SK-MEL-5 (cell line): ENCODE measurements around the gene SS18L1. TPM values are rescaled to one million over a fixed set of nuclear protein-coding genes. Genes with fewer than 3 reads are reported as not detected.

Source experiments
- DNase-seq: peaks from one replicate; pipeline ENCODE4 v3.0.0-alpha.2; 2016; ENCODE audit warnings: low read depth, low spot score
- in situ Hi-C: cut with HindIII; loops from 2 replicates; pipeline ENCODE4 v1.10.0; 2016; ENCODE audit warnings: low sequenced_read_pairs, high pct_unique_total_duplicates, low pct_unique_long_range_greater_than_20kb
- total RNA-seq: library from RNA; depleted of rRNA; stranded (reverse); fragments of >200 nt; shearing (Covaris generic); gene quantifications from 2 replicates; pipeline ENCODE4 v1.2.3, GENCODE V29; 2014

The SS18L1 gene
- total RNA-seq, 1 experiment from 2014 or later = 20.6 TPM

- no peak for DNase-seq
- in situ Hi-C loops = no loop called here
These were observed 77.3 kb downstream of the SS18L1 start for GRCh38 chr20:62220666-62221568.

GRCh38 chr20:62222266-62222850 is 78.8 kb downstream of the SS18L1 start:
- in situ Hi-C loops = no loop called here

DNA sequence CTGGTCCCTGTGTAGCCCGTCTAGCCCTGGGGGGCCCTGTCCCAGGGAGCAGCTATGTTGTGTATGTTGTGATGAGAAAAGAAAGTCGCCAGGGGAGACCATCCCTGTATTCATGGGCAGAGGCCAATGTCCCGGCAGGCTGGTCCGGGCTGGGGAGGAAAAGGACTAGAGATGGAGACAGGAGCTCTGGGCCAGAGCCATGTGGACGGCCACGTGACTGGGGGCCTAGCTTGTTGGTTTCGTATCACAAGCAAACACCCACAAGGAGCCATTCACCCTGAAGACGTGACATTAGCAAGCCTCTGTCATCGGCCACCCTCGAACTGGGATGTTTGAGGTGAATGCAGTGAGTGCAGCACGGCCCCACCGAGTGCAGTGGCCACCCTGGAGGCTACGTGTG is 79.4 kb downstream of the SS18L1 start:
- in situ Hi-C loops = no loop called here
- no peak for DNase-seq

More at GRCh38 chr20:62222266-62222850, 78.8 kb downstream of the SS18L1 start:
- DNase-seq = no peak

DNA sequence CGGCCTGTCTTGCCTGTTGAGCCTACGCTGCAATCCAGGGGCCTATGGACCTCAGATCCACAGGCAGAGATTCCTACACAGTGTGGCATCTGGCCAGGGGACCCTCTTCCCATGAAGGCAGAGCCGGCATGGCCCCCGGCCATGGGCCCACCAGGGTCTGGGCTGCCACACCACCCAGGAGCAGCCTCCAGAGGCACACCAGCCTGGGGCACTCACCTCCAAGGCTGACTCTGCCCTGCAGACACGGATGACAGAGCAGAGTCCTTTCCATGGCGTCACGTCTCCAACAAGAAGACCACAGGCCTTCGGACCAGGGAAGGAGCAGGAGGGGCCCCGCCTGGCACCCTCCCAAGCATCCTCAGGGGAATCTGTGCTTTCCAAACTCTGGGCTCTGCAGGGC is 80.0 kb downstream of the SS18L1 start:
- in situ Hi-C loops = no loop called here
- no peak for DNase-seq

DNA sequence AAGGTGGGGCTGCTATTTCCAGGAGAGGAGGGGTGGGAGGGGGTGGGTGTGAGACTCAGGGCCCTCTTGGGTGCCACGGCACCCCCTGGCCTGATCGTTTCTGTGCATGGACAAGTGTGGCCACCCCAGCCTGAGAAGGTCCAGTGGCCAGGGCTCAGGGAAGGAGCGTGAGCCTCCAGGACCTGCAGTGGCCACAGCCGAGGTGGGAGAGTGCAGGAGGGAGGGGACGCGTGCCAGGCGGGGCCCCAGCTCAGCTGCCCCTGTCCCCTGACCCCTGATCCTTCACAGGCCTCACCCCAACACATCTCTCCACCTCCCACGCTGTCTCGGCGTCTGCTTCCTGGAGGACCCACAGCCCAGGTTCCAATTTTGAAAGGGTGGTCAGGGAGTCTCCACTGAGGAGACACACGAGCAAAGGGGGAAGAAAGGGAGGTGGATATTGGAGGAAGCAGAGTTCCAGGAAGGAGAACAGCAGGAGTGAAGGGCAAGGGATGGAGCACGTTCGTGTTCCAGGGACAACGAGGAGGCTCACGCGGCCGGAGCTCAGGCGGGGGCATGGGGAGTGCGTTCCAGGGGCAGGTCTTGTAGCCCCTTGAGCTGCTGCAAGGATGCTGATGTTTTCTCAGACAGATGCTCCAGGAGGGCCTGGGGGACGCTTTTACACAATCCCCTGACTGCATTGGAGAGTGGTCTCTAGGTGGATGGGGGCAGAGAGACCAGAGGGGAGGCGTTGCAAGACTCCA is 80.7 kb downstream of the SS18L1 start:
- in situ Hi-C loops = no loop called here
- DNase-seq = no peak

- DNase-seq = no peak
- in situ Hi-C loops = no loop called here
These were observed 81.5 kb downstream of the SS18L1 start for GRCh38 chr20:62225026-62225425.

DNA sequence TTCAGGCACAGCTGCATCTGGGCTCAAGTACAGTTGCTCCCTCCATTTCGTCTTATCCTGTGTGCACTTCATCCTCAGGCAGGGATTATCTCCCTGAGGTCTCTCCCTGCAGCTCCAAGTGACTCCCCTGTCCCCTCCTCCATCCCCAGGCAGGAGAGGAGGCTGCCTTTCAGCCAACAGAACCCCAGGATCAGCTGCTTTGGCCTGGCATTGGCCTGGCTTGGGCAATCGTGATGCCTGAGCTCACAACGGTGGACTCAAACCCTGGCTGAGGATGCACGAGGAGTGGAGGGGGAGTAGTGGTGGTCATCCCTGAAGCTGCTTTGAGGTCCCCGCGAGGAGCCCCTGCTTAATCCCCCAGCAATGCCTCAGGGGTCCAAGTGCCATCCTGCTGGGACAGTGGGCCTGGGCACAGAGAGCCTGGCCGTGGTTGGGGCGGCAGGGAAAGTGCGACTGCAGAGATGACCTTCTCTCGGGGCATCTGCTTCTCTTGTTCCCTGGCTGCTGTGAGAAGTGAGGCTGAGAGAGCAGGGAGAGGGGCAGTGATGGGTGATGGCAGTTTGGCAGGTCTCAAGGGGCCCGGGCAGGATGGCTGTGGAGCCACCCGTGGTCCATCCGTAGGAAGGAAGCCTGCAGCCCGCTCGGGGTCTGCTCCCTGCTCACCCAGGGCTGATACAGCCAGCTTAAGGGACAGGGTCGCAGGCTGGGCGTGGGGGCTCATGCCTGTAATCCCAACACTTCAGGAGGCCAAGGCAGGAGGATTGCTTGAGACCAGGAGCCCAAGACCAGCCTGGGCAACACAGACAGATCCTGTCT is 82.5 kb downstream of the SS18L1 start:
- DNase-seq = no peak
- in situ Hi-C loops = no loop called here

GRCh38 chr20:62226707-62227590 is 83.4 kb downstream of the SS18L1 start:
- in situ Hi-C loops = no loop called here
- DNase-seq = no peak

GRCh38 chr20:62227591-62227976 is 84.0 kb downstream of the SS18L1 start:
- in situ Hi-C loops = no loop called here
- no peak for DNase-seq

DNA sequence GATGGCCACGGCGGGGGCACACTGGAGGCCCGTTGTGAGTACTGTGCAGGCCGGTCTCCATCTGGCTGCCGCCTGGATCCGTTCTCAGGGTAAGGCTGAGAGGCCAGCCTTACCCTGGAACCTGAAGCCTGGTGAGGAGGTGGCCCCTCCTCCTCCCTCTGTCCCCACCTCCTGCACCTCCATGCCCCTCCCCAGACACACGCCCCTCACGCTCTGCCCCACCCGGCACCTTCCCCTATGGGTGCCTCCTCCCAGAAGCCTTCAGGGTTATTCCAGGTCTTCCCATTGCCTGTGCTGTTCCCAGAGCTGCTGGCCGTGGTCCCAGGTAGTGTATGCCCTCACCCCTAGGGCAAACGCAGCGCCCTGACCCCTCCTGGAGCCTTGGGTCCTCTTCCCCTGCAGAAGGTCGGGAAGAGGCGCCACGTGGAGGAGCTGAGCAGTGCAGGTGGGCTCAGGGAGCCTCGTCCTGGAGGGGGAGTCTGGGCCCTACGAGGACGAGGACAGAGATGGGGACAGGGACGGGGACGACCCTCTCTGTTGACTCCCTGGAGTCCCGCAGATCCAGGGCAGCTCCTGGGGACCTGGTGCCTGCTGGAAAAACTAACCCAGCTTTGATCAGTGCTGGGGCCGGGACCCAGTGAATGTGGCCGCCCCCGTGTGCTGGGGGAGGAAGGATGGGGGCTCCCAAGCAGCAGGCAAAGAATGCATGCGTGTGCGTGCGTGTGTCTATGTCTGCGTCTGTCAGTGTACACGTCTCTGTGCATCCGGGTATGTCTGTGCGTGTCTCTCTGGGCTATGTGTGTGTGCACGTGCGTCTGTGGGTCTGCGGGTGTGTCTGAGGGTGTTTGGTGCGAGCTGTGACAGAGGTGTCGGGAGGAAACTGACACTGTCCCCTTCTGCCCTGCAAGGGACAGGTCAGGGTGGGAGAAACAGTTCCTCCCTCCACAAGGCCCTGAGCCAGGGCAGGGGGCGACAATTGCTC is 84.7 kb downstream of the SS18L1 start:
- in situ Hi-C loops = no loop called here
- peak; percentile 23 for DNase-seq

GRCh38 chr20:62228982-62229545 is 85.5 kb downstream of the SS18L1 start:
- in situ Hi-C loops = no loop called here

DNA sequence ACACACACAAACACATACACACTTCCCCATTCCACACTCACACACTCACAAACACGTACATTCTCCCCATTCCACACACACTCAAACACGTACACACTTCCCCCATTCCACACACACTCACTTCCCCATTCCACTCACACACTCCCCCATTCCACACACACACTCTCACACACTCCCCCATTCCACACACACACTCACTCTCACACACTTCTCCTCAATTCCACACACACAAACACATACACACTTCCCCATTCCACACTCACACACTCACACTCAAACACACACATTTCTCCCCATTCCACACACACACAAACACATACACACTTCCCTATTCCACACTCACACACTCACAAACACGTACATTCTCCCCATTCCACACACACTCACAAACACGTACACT is 86.1 kb downstream of the SS18L1 start:
- no peak for DNase-seq
- in situ Hi-C loops = no loop called here

More at GRCh38 chr20:62228982-62229545, 85.5 kb downstream of the SS18L1 start:
- DNase-seq = no peak

- DNase-seq = no peak
- in situ Hi-C loops = no loop called here
These were observed 86.7 kb downstream of the SS18L1 start for GRCh38 chr20:62230276-62230675.

DNA sequence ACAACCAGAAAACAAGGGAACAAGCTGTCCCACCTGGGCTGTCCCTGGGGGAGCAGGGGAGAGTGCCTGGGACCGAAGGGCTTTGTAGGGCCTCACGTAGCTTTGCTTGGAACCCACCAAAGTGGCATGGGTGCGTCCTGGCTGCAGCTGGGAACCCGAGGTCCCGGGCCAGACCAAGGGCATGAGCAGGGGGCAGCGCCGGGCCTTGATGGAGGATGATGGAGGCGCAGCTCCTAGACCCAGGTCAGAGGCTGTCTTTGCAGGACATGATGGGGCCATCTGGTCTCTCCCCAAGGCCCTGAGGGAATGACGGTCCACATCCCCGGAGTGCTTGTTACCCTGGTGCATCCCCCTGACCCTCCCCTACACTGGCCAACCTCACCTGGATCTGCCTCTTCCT is 87.1 kb downstream of the SS18L1 start:
- in situ Hi-C loops = no loop called here
- DNase-seq = no peak

DNA sequence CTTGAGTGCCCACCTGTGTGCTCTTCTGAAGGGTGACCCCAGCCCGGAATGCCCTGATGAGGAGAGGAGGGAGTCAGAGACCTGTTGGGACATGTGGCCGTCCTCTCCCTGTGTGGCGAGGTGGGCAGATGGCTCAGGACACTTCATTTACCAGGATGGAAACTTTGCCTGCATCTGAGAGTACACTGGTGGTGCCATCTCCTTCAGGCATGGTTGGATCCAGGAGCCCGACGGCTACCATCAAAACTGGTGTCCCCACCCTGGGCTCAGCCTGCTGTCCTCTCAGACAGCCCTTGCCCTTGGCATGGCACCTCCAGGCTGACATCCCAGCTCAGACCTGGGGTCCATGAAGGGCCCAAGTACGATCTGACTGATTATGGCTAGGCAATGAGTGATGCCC is 87.7 kb downstream of the SS18L1 start:
- in situ Hi-C loops = no loop called here
- no peak for DNase-seq
